Memory B cell (primary cell): ENCODE results near the gene HIVEP2.

ENCODE experiments used
- ATAC-seq: fragments of 150-1000 bp; cut with Tn5 transposase; 2 replicates; pipeline ENCODE4 v1.10.0; 2021; ENCODE audit warnings: low read depth, mild to moderate bottlenecking, moderate library complexity
- DNase-seq, 2 donors: peaks; one replicate each; pipeline ENCODE4 v3.0.0; 2022; ENCODE audit warnings: low spot score in 2 of 2
- H3K27ac Mint-ChIP-seq: one replicate; pipeline ENCODE4 v1.8.0; 2022; ENCODE audit warnings: mild to moderate bottlenecking, moderate library complexity, mixed read lengths
- H3K27me3 Mint-ChIP-seq: one replicate; pipeline ENCODE4 v1.8.0; 2022; ENCODE audit warnings: mixed read lengths
- H3K36me3 Mint-ChIP-seq: one replicate; pipeline ENCODE4 v1.8.0; 2022; ENCODE audit warnings: mild to moderate bottlenecking, mixed read lengths
- H3K4me1 Mint-ChIP-seq: one replicate; pipeline ENCODE4 v1.8.0; 2022; ENCODE audit warnings: mixed read lengths
- H3K4me3 Mint-ChIP-seq: one replicate; pipeline ENCODE4 v1.8.0; 2022; ENCODE audit warnings: mild to moderate bottlenecking, moderate library complexity, mixed read lengths
- H3K9me3 Mint-ChIP-seq: one replicate; pipeline ENCODE4 v1.8.0; 2022; ENCODE audit warnings: mixed read lengths

Gene HIVEP2

DNA sequence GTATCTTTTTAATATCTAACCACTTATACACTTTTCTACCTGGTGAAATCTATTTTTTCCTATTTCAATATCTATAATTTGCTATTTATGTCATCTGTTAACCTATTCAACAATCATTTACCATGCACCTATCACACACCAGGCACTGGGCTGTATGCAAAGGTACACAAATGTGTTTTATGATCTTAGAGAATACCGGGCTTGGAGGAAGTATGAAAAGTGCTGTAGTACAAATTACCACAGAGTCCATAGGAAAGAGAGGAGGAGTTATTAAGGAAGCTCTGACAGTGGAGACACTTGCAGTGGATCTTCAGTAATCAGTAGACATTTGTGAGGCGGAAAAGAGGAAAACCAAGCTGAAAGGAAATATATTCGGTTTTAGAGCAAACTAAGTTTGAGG, 96.0 kb downstream of the HIVEP2 start:
- Mint-ChIP-seq H3K9me3 (no peaks in the 10 kb centered on the region), H3K36me3 (no peaks in the 10 kb centered on the region), H3K27ac (peak overlapping the region; percentile 7), H3K4me3 (no peak overlapping the region), H3K27me3 (no peaks in the 10 kb centered on the region), H3K4me1 (peaks cover 60% of the 10 kb centered on the region)
- ATAC-seq: no peak
- DNase-seq: no peak

DNA sequence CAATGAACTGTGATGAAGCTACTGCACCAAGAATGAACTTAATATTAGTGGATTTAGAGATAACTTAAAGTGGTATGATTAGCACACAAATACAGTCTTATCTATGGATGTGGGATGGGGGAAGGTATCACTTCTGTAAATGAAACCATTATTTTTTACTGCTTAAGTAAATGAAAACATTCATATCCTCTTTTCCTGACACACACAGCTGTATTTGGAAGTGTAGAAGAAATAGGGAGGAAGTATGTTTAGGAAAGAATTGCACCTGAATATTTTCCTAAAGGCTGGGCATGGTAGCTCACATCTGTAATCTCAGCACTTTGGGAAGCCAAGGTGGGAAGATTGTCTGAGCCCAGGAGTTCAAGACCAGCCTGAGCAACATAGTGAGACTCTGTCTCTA, 96.8 kb downstream of the HIVEP2 start:
- DNase-seq (no peak), ATAC-seq (no peak)
- Mint-ChIP-seq H3K27me3 (no peaks in the 10 kb centered on the region), H3K4me3 (peak overlapping the region; percentile 21), H3K27ac (peak overlapping the region; percentile 38), H3K4me1 (peaks cover 59% of the 10 kb centered on the region), H3K36me3 (no peaks in the 10 kb centered on the region), H3K9me3 (no peaks in the 10 kb centered on the region)

GRCh38 chr6:142846883-142847287, 98.1 kb downstream of the HIVEP2 start:
- no peak overlapping the region for H3K4me3 Mint-ChIP-seq
- H3K9me3 Mint-ChIP-seq: no peaks in the 10 kb centered on the region

GRCh38 chr6:142846459-142846831, 98.5 kb downstream of the HIVEP2 start:
- ATAC-seq: no peak
- H3K4me1 Mint-ChIP-seq: peaks cover 67% of the 10 kb centered on the region
- no peaks in the 10 kb centered on the region for H3K9me3 Mint-ChIP-seq
- no peaks in the 10 kb centered on the region for H3K27me3 Mint-ChIP-seq
- peak overlapping the region; percentile 17 for H3K4me3 Mint-ChIP-seq
- DNase-seq: no peak
- H3K27ac Mint-ChIP-seq: peak overlapping the region; percentile 92
- H3K36me3 Mint-ChIP-seq: no peaks in the 10 kb centered on the region

More at GRCh38 chr6:142846883-142847287, 98.1 kb downstream of the HIVEP2 start:
- H3K27me3 Mint-ChIP-seq: no peaks in the 10 kb centered on the region
- no peak for DNase-seq
- ATAC-seq: no peak
- H3K36me3 Mint-ChIP-seq: no peaks in the 10 kb centered on the region
- H3K27ac Mint-ChIP-seq: peak overlapping the region; percentile 92
- H3K4me1 Mint-ChIP-seq: peaks cover 64% of the 10 kb centered on the region

DNA sequence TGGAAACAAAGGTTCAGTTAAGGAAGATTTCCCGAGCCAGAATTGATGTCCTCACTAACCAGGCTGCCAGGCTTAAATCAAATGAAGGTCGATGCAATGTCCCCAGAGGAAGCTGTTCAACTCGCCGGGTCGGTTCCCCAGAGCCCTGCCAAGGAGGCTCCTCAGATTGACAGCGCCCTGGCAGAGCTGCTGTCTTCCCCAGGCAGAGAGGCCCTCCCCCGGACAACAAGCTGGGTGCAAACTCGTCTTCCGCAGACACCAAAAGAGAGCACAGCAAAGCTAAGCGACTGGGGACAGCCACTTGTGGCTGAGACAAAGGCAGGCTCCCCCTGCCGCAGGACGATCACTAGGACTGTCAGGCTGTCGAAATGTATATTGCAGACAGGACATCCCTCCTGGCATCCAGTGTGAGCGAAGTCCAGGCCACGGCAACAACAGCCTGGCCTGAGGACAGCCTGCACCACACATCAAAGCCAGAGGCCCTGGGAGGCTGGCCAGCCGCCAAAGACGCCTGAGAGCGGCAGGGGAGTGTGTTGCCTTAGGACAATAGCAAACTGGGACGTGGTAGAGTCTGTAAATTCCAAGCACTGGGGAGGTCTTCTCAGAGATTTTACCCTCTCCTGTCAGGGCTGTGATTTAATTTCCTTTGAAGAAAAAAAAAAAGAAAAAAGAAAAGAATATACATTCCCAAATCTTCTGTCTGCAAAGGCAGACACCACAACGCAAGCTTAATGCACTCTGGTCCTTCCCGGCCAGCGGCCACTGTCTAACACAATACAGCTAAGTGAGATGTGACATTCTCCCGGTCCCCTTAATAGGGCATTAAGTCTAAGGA, 99.1 kb downstream of the HIVEP2 start:
- Mint-ChIP-seq H3K9me3 (no peaks in the 10 kb centered on the region), H3K27me3 (no peaks in the 10 kb centered on the region), H3K4me3 (peak overlapping the region; percentile 80), H3K36me3 (no peaks in the 10 kb centered on the region), H3K4me1 (peaks cover 66% of the 10 kb centered on the region), H3K27ac (peak overlapping the region; percentile 92)
- DNase-seq (no peak), ATAC-seq (peak; percentile 61)

DNA sequence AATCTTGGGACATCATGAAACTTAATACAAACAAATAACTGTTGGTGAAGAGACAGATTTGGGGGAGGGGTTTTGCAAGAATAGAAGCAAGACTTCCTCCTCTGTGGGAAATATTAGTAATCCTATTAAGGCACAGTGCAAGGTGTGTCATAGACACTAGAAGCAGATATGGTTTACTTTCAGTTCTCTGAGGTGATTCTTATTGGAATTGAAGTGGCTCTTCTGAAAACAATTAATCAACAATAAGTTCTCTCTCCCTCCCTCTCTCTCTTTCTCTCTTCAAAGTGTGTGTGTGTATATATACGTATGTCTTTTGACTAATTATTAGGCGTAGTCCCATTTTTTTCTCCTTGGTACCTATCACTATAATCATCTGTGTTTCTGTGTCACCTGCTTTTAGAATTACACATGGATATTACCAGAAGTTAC, 99.8 kb downstream of the HIVEP2 start:
- peak; percentile 65 for ATAC-seq
- peaks cover 66% of the 10 kb centered on the region for H3K4me1 Mint-ChIP-seq
- H3K27me3 Mint-ChIP-seq: no peaks in the 10 kb centered on the region
- H3K36me3 Mint-ChIP-seq: no peaks in the 10 kb centered on the region
- peak overlapping the region; percentile 92 for H3K27ac Mint-ChIP-seq
- no peak for DNase-seq
- peak overlapping the region; percentile 80 for H3K4me3 Mint-ChIP-seq
- H3K9me3 Mint-ChIP-seq: no peaks in the 10 kb centered on the region

- Mint-ChIP-seq H3K27ac (peak overlapping the region; percentile 92), H3K36me3 (no peaks in the 10 kb centered on the region), H3K4me1 (peaks cover 68% of the 10 kb centered on the region), H3K4me3 (peak overlapping the region; percentile 80), H3K27me3 (no peaks in the 10 kb centered on the region), H3K9me3 (no peaks in the 10 kb centered on the region)
- DNase-seq (no peak), ATAC-seq (no peak)
These were observed 100.8 kb downstream of the HIVEP2 start for GRCh38 chr6:142844065-142844755.

GRCh38 chr6:142843361-142843760, 101.6 kb downstream of the HIVEP2 start:
- H3K4me3 Mint-ChIP-seq: peak overlapping the region; percentile 85
- peak overlapping the region; percentile 92 for H3K27ac Mint-ChIP-seq
- no peaks in the 10 kb centered on the region for H3K36me3 Mint-ChIP-seq
- H3K27me3 Mint-ChIP-seq: no peaks in the 10 kb centered on the region
- no peaks in the 10 kb centered on the region for H3K9me3 Mint-ChIP-seq
- DNase-seq (no peak), ATAC-seq (no peak)
- H3K4me1 Mint-ChIP-seq: peaks cover 70% of the 10 kb centered on the region

- H3K27me3 Mint-ChIP-seq: no peaks in the 10 kb centered on the region
- no peaks in the 10 kb centered on the region for H3K36me3 Mint-ChIP-seq
- H3K4me3 Mint-ChIP-seq: peak overlapping the region; percentile 85
- H3K4me1 Mint-ChIP-seq: peaks cover 66% of the 10 kb centered on the region
- peak; percentile 26 for ATAC-seq
- no peaks in the 10 kb centered on the region for H3K9me3 Mint-ChIP-seq
- H3K27ac Mint-ChIP-seq: peak overlapping the region; percentile 92
- no peak for DNase-seq
These were observed 102.3 kb downstream of the HIVEP2 start for GRCh38 chr6:142842418-142843261.

GRCh38 chr6:142841915-142842314, 103.1 kb downstream of the HIVEP2 start:
- Mint-ChIP-seq H3K27ac (peak overlapping the region; percentile 92), H3K27me3 (no peaks in the 10 kb centered on the region), H3K4me1 (peaks cover 67% of the 10 kb centered on the region), H3K9me3 (no peaks in the 10 kb centered on the region), H3K36me3 (no peaks in the 10 kb centered on the region), H3K4me3 (peak overlapping the region; percentile 85)
- ATAC-seq: no peak
- no peak for DNase-seq

GRCh38 chr6:142839686-142840040, 105.3 kb downstream of the HIVEP2 start:
- peaks cover 56% of the 10 kb centered on the region for H3K4me1 Mint-ChIP-seq
- ATAC-seq: no peak
- DNase-seq: no peak
- H3K27me3 Mint-ChIP-seq: no peaks in the 10 kb centered on the region
- H3K36me3 Mint-ChIP-seq: peaks cover 8% of the 10 kb centered on the region
- H3K4me3 Mint-ChIP-seq: peak overlapping the region; percentile 62
- peak overlapping the region; percentile 85 for H3K27ac Mint-ChIP-seq
- no peaks in the 10 kb centered on the region for H3K9me3 Mint-ChIP-seq

DNA sequence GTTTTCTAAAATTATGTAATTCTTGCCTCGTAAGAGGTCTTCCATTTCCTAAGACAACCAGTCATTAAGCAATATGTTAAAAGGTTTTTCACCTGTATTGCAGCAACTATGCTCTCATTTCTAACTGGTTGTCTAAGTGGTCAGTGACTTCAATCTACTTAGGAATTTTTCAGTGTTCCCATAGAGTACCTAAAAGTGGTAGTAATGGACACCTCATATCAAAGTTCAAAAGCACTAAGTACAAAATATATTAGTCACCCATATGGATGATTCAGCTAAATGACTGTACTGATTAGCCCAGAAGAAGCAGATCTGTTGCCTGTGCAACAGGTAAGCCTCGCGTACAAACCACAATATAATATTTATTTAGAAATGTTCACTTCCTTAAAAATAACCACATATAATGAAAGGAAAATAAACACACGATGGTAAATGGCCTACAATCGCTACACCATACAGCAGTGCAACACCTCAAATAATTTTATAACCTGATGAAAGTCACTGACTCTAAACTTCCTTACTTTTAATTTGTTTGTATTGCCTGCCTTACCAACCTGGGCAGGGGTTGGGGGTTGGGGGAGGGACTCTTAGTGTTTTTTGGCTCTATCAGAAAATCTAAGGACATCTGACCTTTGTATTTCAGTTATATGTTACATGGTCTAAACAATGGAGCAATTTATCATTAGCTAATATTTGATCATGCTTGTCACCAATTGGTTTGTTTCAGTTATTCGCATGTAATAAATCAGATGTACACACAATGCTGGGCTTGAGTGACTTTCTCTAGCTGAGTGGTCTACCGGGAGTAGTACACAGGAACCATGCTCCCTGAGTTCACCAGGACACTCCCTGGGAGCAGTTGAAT, 105.9 kb downstream of the HIVEP2 start:
- ATAC-seq (peak; percentile 37), DNase-seq (no peak)
- Mint-ChIP-seq H3K4me3 (peak overlapping the region; percentile 62), H3K27ac (peak overlapping the region; percentile 85), H3K27me3 (no peaks in the 10 kb centered on the region), H3K4me1 (peaks cover 52% of the 10 kb centered on the region), H3K9me3 (no peaks in the 10 kb centered on the region), H3K36me3 (peaks cover 8% of the 10 kb centered on the region)

GRCh38 chr6:142835787-142836535, 109.0 kb downstream of the HIVEP2 start:
- no peak for DNase-seq
- Mint-ChIP-seq H3K36me3 (peaks cover 13% of the 10 kb centered on the region), H3K4me1 (peaks cover 35% of the 10 kb centered on the region), H3K27me3 (no peaks in the 10 kb centered on the region), H3K4me3 (no peak overlapping the region), H3K27ac (no peak overlapping the region), H3K9me3 (no peaks in the 10 kb centered on the region)
- no peak for ATAC-seq
